ENCODE results near the gene LIPT2.

GRCh38 chr11:74492084-74492483 lies 1.4 kb downstream of the LIPT2 start:
- TF ChIP-seq CTCF (IDR thresholded peaks at IDR 0.05) (no peak), POLR2A (IDR thresholded peaks at IDR 0.05) (no peak)
